ENCODE measurements around the gene YWHAG.
"Not testable (repeated sequence)": the region's sequence is repeated elsewhere in the genome, so short reads cannot be mapped to it uniquely, and the experiment has no call there.

YWHAG gene

GRCh38 chr7:76314042-76314721 lies 44.6 kb downstream of the YWHAG start:
- DNase-seq (ENCODE audit: extremely low read depth, low read depth) = peak; percentile 76
- no peak overlapping the region for H3K4me3 ChIP-seq (replicated peaks; ENCODE audit: low read depth, low read length)
- peak; percentile 100 for TF ChIP-seq CTCF (IDR thresholded peaks at IDR 0.05; ENCODE audit: low read depth, low read length, missing control alignments)

GRCh38 chr7:76311838-76312237 lies 47.0 kb downstream of the YWHAG start:
- not testable (repeated sequence) for H3K4me3 ChIP-seq (replicated peaks; ENCODE audit: low read depth, low read length); DNase-seq (ENCODE audit: extremely low read depth, low read depth)

GRCh38 chr7:76310102-76310957 lies 48.5 kb downstream of the YWHAG start:
- DNase-seq (ENCODE audit: extremely low read depth, low read depth) = no peak
- no peak for TF ChIP-seq CTCF (IDR thresholded peaks at IDR 0.05; ENCODE audit: low read depth, low read length, missing control alignments)
- H3K4me3 ChIP-seq (replicated peaks; ENCODE audit: low read depth, low read length) = no peak overlapping the region

- H3K4me3 ChIP-seq (replicated peaks; ENCODE audit: low read depth, low read length) = not testable (repeated sequence)
Observed at GRCh38 chr7:76309341-76310101, 49.3 kb downstream of the YWHAG start.

GRCh38 chr7:76308874-76309273 lies 49.9 kb downstream of the YWHAG start:
- DNase-seq (ENCODE audit: extremely low read depth, low read depth); H3K4me3 ChIP-seq (replicated peaks; ENCODE audit: low read depth, low read length): not testable (repeated sequence)

More at GRCh38 chr7:76309341-76310101, 49.3 kb downstream of the YWHAG start:
- DNase-seq (ENCODE audit: extremely low read depth, low read depth) = not testable (repeated sequence)

DNA sequence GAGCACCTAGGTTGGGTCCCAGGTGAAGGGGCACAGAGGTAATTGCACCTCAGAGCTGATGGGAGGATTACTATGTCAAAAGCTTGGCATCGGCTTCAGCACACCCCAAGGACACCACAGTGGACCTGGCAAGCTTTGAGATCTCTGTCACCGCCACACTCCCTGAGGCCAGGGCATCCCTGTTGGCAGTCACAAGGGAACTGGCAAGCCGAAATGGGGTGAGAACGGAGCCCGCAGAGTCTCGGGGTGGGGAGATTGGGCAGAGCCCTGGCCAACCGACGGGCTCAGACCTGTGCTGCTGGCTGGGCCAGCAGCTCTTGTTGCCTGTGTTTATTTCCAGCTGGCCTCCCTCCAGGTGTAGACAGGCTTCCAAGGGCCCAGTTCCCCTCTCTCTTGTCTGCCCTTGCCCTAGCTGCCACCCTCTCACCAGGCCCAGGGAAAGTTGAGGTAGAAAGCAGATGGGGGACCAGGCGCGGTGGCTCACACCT lies 53.9 kb downstream of the YWHAG start:
- no peak for DNase-seq (ENCODE audit: extremely low read depth, low read depth)
- H3K4me3 ChIP-seq (replicated peaks; ENCODE audit: low read depth, low read length) = peak overlapping the region; percentile 78; the same call in 1 of the 2 replicates
- TF ChIP-seq CTCF (IDR thresholded peaks at IDR 0.05; ENCODE audit: low read depth, low read length, missing control alignments) = no peak

DNA sequence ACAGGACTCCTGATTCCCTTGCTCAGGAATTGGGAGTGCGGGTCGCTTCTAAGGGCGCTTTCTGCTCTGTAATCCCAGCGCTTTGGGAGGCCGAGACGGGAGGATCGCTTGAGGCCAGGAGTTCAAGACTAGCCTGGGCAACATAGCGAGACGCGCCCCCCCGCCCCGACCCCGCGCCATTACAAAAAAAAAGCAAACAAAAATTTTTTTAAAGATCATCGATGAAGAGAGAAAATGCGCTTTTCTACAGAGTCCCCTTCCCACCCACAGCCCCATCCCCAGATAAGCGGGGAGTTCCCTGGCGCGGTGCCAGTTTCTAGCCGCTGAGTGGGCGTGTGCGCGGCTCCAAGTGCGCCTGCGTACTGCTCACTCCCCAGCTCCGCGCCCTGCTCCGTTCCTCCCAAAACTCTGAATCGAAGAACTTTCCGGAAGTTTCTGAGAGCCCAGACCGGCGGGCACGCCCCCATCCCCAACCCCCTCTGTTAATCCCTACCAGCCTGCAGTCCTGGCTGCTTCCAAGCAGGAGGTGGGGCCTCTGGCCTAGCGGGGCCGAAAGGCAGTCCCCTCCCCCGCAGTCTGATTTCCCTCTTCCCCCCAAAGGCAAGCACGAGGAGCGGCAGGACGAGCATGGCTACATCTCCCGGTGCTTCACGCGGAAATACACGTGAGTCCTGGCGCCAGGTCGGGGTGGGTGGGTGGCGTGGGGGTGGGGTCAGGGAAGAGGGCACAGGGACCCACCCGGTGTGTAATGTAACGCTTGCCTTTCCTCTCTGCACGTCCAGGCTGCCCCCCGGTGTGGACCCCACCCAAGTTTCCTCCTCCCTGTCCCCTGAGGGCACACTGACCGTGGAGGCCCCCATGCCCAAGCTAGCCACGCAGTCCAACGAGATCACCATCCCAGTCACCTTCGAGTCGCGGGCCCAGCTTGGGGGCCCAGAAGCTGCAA lies 55.3 kb downstream of the YWHAG start:
- peak; percentile 82 for DNase-seq (ENCODE audit: extremely low read depth, low read depth)
- peak overlapping the region; percentile 78 for H3K4me3 ChIP-seq (replicated peaks; ENCODE audit: low read depth, low read length)
- no peak for TF ChIP-seq CTCF (IDR thresholded peaks at IDR 0.05; ENCODE audit: low read depth, low read length, missing control alignments)

All from HFF-Myc (cell line).